Progenitor cell of endocrine pancreas (in vitro differentiated cells): ENCODE results near the gene CNIH4. TPM values are rescaled to one million over a fixed set of nuclear protein-coding genes. Genes with fewer than 3 reads are reported as not detected.
"Not testable (repeated sequence)": the region's sequence is repeated elsewhere in the genome, so short reads cannot be mapped to it uniquely, and the experiment has no call there.

Experiments
- DNase-seq: peaks from one replicate; pipeline ENCODE4 v3.0.0; 2021; ENCODE audit warnings: low spot score; ENCODE audit not compliant: unreplicated experiment
- H3K27ac Mint-ChIP-seq: 2 replicates; pipeline ENCODE4 v1.8.0; 2021; ENCODE audit warnings: mild to moderate bottlenecking, moderate library complexity, mixed read lengths
- H3K27me3 Mint-ChIP-seq: 2 replicates; pipeline ENCODE4 v1.8.0; 2021; ENCODE audit warnings: mixed read lengths
- H3K36me3 Mint-ChIP-seq: 2 replicates; pipeline ENCODE4 v1.8.0; 2022; ENCODE audit warnings: mixed read lengths; ENCODE audit not compliant: insufficient read depth
- H3K4me1 Mint-ChIP-seq: 2 replicates; pipeline ENCODE4 v1.8.0; 2021; ENCODE audit warnings: low read depth, mixed read lengths
- H3K4me3 Mint-ChIP-seq: 2 replicates; pipeline ENCODE4 v1.8.0; 2021; ENCODE audit warnings: low read depth, mild to moderate bottlenecking, moderate library complexity, mixed read lengths
- H3K9me3 Mint-ChIP-seq: 2 replicates; pipeline ENCODE4 v1.8.0; 2021; ENCODE audit warnings: low read depth, mixed read lengths
- CTCF ChIP-seq: fragments of 200-600 bp; sonication (generic); IDR thresholded peaks from one replicate; pipeline ENCODE4 v1.5.0; 2021; ENCODE audit warnings: antibody characterized with exemption, mild to moderate bottlenecking; ENCODE audit not compliant: unreplicated experiment
- total RNA-seq: library from RNA; stranded (reverse); gene quantifications from 2 replicates; pipeline ENCODE4 v1.2.1, GENCODE V29; 2021

The CNIH4 gene
- total RNA-seq, 1 donor from 2014 or later: 68.8 TPM

GRCh38 chr1:224339442-224340033 lies 17.1 kb upstream of the CNIH4 start:
- peaks cover 10% of the 10 kb centered on the region for H3K9me3 Mint-ChIP-seq
- TF ChIP-seq CTCF: no peak
- H3K36me3 Mint-ChIP-seq: peaks cover 1% of the 10 kb centered on the region
- H3K4me3 Mint-ChIP-seq: no peak overlapping the region
- H3K27me3 Mint-ChIP-seq: no peaks in the 10 kb centered on the region
- DNase-seq: no peak
- peak overlapping the region; percentile 93 for H3K27ac Mint-ChIP-seq
- peaks cover 6% of the 10 kb centered on the region for H3K4me1 Mint-ChIP-seq

GRCh38 chr1:224340453-224341384 lies 16.0 kb upstream of the CNIH4 start:
- not testable (repeated sequence) for H3K4me1 Mint-ChIP-seq, H3K27me3 Mint-ChIP-seq, H3K9me3 Mint-ChIP-seq, H3K36me3 Mint-ChIP-seq
- H3K4me3 Mint-ChIP-seq: peak overlapping the region; percentile 66
- peak; percentile 25 for DNase-seq
- H3K27ac Mint-ChIP-seq: peak overlapping the region; percentile 97

GRCh38 chr1:224343679-224344078 lies 13.0 kb upstream of the CNIH4 start:
- H3K9me3 Mint-ChIP-seq: peaks cover 10% of the 10 kb centered on the region
- H3K27ac Mint-ChIP-seq: no peak overlapping the region
- DNase-seq: no peak
- H3K4me3 Mint-ChIP-seq: no peak overlapping the region
- no peak for TF ChIP-seq CTCF
- peaks cover 1% of the 10 kb centered on the region for H3K36me3 Mint-ChIP-seq
- peaks cover 7% of the 10 kb centered on the region for H3K4me1 Mint-ChIP-seq
- H3K27me3 Mint-ChIP-seq: no peaks in the 10 kb centered on the region

- TF ChIP-seq CTCF: no peak
- Mint-ChIP-seq H3K4me3 (no peak overlapping the region), H3K36me3 (peaks cover 1% of the 10 kb centered on the region)
These were observed 8.5 kb upstream of the CNIH4 start for GRCh38 chr1:224348137-224348536.

GRCh38 chr1:224349716-224350115 lies 7.0 kb upstream of the CNIH4 start:
- not testable (repeated sequence) for H3K36me3 Mint-ChIP-seq, H3K27ac Mint-ChIP-seq, H3K9me3 Mint-ChIP-seq, DNase-seq, H3K4me3 Mint-ChIP-seq, H3K4me1 Mint-ChIP-seq, H3K27me3 Mint-ChIP-seq

More at GRCh38 chr1:224348137-224348536, 8.5 kb upstream of the CNIH4 start:
- no peak overlapping the region for H3K27ac Mint-ChIP-seq
- H3K9me3 Mint-ChIP-seq: peaks cover 3% of the 10 kb centered on the region
- H3K4me1 Mint-ChIP-seq: peaks cover 3% of the 10 kb centered on the region
- no peaks in the 10 kb centered on the region for H3K27me3 Mint-ChIP-seq
- no peak for DNase-seq

- DNase-seq, H3K27me3 Mint-ChIP-seq, H3K9me3 Mint-ChIP-seq, H3K4me1 Mint-ChIP-seq, H3K36me3 Mint-ChIP-seq, H3K4me3 Mint-ChIP-seq, H3K27ac Mint-ChIP-seq: not testable (repeated sequence)
These were observed 4.1 kb upstream of the CNIH4 start for GRCh38 chr1:224352436-224353085.
